ENCODE data around the gene SPEN. TPM values are rescaled to one million over a fixed set of nuclear protein-coding genes. Genes with fewer than 3 reads are reported as not detected.

SPEN gene
- total RNA-seq, 1 donor from 2014 or later, result 35.0 TPM

- H3K4me2 ChIP-seq (ENCODE audit: low read length), result peak overlapping the region; percentile 10
- peaks cover 28% of the 10 kb centered on the region for H4K20me1 ChIP-seq (ENCODE audit: insufficient read depth, low read length)
- H3K36me3 Mint-ChIP-seq (ENCODE audit: low read depth, unreplicated experiment), result peaks cover 31% of the 10 kb centered on the region
- peaks cover 29% of the 10 kb centered on the region for H3K79me2 ChIP-seq (ENCODE audit: insufficient read depth, low read length)
- peak overlapping the region; percentile 47 for H3K27ac ChIP-seq (ENCODE audit: low read depth, low read length)
- peaks cover 30% of the 10 kb centered on the region for H3K36me3 ChIP-seq (ENCODE audit: insufficient read depth, low read length)
- no peak overlapping the region for H3K4me3 ChIP-seq (ENCODE audit: insufficient read depth, low read depth, low read length)
- peak overlapping the region; percentile 34 for H3K9ac ChIP-seq (ENCODE audit: low read length)
- FAIRE-seq (no peak), DNase-seq (ENCODE audit: low read depth) (no peak)
- H3K9me3 ChIP-seq (ENCODE audit: insufficient read depth, low read depth, low read length), result no peaks in the 10 kb centered on the region
- no peaks in the 10 kb centered on the region for H3K27me3 Mint-ChIP-seq (ENCODE audit: low read depth, unreplicated experiment)
- H3K27me3 ChIP-seq (ENCODE audit: insufficient read depth, low read length), result no peaks in the 10 kb centered on the region
- no peak for TF ChIP-seq EZH2 (IDR thresholded peaks at IDR 0.05; ENCODE audit: insufficient read depth, low read length)
- H3K27ac Mint-ChIP-seq (ENCODE audit: unreplicated experiment), result no peak overlapping the region
- no peak overlapping the region for H2AFZ ChIP-seq (ENCODE audit: low read depth, low read length)
- H3K9me3 Mint-ChIP-seq (ENCODE audit: unreplicated experiment), result peaks cover 2% of the 10 kb centered on the region
- H3K4me1 ChIP-seq (ENCODE audit: insufficient read depth, low read length), result peaks cover 19% of the 10 kb centered on the region
- peaks cover 6% of the 10 kb centered on the region for H3K4me1 Mint-ChIP-seq (ENCODE audit: low read depth, unreplicated experiment)
- no peak overlapping the region for H3K4me3 Mint-ChIP-seq (ENCODE audit: unreplicated experiment)
Measured at GRCh38 chr1:15937706-15938168, 90.2 kb downstream of the SPEN start.

GRCh38 chr1:15938628-15939161 lies 91.2 kb downstream of the SPEN start:
- H3K4me3 Mint-ChIP-seq (ENCODE audit: unreplicated experiment), result no peak overlapping the region
- peaks cover 29% of the 10 kb centered on the region for H3K79me2 ChIP-seq (ENCODE audit: insufficient read depth, low read length)
- no peaks in the 10 kb centered on the region for H3K9me3 ChIP-seq (ENCODE audit: insufficient read depth, low read depth, low read length)
- H3K27me3 ChIP-seq (ENCODE audit: insufficient read depth, low read length), result no peaks in the 10 kb centered on the region
- H3K4me3 ChIP-seq (ENCODE audit: insufficient read depth, low read depth, low read length), result no peak overlapping the region
- peaks cover 6% of the 10 kb centered on the region for H3K4me1 Mint-ChIP-seq (ENCODE audit: low read depth, unreplicated experiment)
- no peak for TF ChIP-seq CTCF (IDR thresholded peaks at IDR 0.05; ENCODE audit: insufficient read depth, low read depth, low read length)
- no peak for TF ChIP-seq EZH2 (IDR thresholded peaks at IDR 0.05; ENCODE audit: insufficient read depth, low read length)
- H3K9me3 Mint-ChIP-seq (ENCODE audit: unreplicated experiment), result peaks cover 2% of the 10 kb centered on the region
- no peak overlapping the region for H3K9ac ChIP-seq (ENCODE audit: low read length)
- peaks cover 19% of the 10 kb centered on the region for H3K4me1 ChIP-seq (ENCODE audit: insufficient read depth, low read length)
- H3K27ac ChIP-seq (ENCODE audit: low read depth, low read length), result peak overlapping the region; percentile 58
- H3K36me3 Mint-ChIP-seq (ENCODE audit: low read depth, unreplicated experiment), result peaks cover 25% of the 10 kb centered on the region
- peaks cover 27% of the 10 kb centered on the region for H3K36me3 ChIP-seq (ENCODE audit: insufficient read depth, low read length)
- no peak overlapping the region for H3K27ac Mint-ChIP-seq (ENCODE audit: unreplicated experiment)
- FAIRE-seq (no peak), DNase-seq (ENCODE audit: low read depth) (no peak)
- H4K20me1 ChIP-seq (ENCODE audit: insufficient read depth, low read length), result peaks cover 28% of the 10 kb centered on the region
- no peak overlapping the region for H3K4me2 ChIP-seq (ENCODE audit: low read length)
- no peak overlapping the region for H2AFZ ChIP-seq (ENCODE audit: low read depth, low read length)
- no peaks in the 10 kb centered on the region for H3K27me3 Mint-ChIP-seq (ENCODE audit: low read depth, unreplicated experiment)

DNA sequence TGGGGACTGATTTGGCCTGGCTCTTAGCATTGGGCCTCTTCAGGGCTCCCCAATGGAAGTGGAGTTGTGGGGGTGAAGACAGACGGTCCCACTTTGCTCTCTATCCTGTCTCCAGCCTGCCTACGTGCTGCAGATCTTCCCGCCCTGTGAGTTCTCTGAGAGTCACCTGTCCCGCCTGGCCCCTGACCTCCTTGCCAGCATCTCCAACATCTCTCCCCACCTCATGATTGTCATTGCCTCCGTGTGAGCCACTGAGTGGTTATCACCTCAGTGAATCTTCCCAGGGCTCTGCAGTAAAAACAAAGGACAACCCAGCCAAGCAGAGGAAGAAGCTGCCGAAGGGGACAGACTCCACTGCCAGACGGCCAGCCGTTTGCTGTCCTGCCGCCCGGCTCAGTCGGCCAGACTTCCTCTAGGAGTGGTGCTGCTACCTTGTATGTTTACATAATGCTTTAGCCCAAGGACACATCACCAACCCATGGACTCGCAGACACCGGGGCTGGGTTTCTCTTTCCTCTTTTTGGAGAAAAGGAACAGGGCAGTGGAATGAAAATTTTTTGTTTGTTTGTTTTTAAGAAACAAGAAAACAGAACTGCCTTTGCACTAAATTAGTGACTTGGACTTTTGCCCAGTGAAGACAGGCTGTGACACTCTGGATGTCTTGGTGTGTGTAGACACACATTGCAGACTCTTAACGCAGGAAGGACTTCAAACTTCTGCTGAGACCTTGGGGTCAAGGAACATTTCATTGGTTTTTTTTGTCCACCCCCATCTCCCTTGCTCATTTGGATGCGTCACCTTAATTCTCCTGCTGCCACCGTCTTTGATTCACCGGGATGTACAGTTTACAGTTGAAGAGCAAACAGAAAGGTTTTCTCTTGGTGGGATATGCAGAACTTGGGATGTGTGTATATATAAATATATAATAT lies 91.9 kb downstream of the SPEN start:
- Mint-ChIP-seq H3K4me3 (ENCODE audit: unreplicated experiment) (no peak overlapping the region), H3K9me3 (ENCODE audit: unreplicated experiment) (peaks cover 2% of the 10 kb centered on the region), H3K4me1 (ENCODE audit: low read depth, unreplicated experiment) (peaks cover 6% of the 10 kb centered on the region), H3K36me3 (ENCODE audit: low read depth, unreplicated experiment) (peaks cover 21% of the 10 kb centered on the region), H3K27ac (ENCODE audit: unreplicated experiment) (peak overlapping the region; percentile 56), H3K27me3 (ENCODE audit: low read depth, unreplicated experiment) (no peaks in the 10 kb centered on the region)
- Histone ChIP-seq H3K4me2 (ENCODE audit: low read length) (peak overlapping the region; percentile 45), H3K27me3 (ENCODE audit: insufficient read depth, low read length) (no peaks in the 10 kb centered on the region), H4K20me1 (ENCODE audit: insufficient read depth, low read length) (peaks cover 32% of the 10 kb centered on the region), H3K4me1 (ENCODE audit: insufficient read depth, low read length) (peaks cover 19% of the 10 kb centered on the region), H2AFZ (ENCODE audit: low read depth, low read length) (no peak overlapping the region), H3K9me3 (ENCODE audit: insufficient read depth, low read depth, low read length) (no peaks in the 10 kb centered on the region), H3K27ac (ENCODE audit: low read depth, low read length) (peak overlapping the region; percentile 58), H3K79me2 (ENCODE audit: insufficient read depth, low read length) (peaks cover 29% of the 10 kb centered on the region), H3K36me3 (ENCODE audit: insufficient read depth, low read length) (peaks cover 27% of the 10 kb centered on the region), H3K4me3 (ENCODE audit: insufficient read depth, low read depth, low read length) (no peak overlapping the region), H3K9ac (ENCODE audit: low read length) (peak overlapping the region; percentile 45)
- FAIRE-seq, result no peak
- TF ChIP-seq CTCF (IDR thresholded peaks at IDR 0.05; ENCODE audit: insufficient read depth, low read depth, low read length) (no peak), EZH2 (IDR thresholded peaks at IDR 0.05; ENCODE audit: insufficient read depth, low read length) (no peak)
- no peak for DNase-seq (ENCODE audit: low read depth)

Measured in astrocyte (in vitro differentiated cells and primary cell).